Measurements from ENCODE around the gene RAP2A.

Gene RAP2A

DNA sequence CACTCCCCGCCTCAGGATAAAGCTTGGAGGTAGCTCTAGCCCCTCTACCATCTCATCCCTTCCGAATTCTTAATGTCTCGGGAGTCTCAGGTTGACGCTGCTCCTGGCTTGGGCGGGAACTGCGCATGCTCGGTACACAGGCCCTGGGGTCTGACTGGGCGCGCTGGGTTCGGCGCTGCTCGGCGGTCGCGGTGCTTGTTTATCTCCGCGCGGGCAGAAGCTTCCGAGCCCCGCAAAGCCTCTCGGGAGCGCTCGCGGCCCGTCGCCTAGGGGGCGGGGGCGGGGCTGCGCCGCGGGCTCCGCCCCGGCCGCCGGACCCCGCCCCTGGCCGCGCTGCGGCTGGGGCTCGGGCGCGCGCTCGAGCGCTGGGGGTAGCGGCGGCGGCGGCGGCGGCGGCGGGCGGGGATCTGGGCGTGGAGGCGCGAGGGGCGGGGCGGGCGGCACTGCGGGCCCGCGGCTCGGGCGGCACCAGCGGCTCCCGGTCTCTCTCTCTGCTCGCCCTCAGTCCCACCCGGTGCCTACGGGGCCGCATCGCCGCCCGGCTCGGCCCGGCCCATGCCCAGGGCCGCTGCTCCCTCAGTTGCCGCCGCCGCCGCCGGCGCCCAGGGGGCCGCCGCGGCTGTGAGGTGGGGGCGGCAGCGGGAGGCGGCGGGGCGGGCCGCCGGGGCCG, at the start of gene RAP2A:
Gene RAP2A (plus strand): TSS at position 443 of the 670 bp plus-strand sequence. CDS start 302 bp downstream, outside the sequence.
- DNase-seq: peak; percentile 92

DNA sequence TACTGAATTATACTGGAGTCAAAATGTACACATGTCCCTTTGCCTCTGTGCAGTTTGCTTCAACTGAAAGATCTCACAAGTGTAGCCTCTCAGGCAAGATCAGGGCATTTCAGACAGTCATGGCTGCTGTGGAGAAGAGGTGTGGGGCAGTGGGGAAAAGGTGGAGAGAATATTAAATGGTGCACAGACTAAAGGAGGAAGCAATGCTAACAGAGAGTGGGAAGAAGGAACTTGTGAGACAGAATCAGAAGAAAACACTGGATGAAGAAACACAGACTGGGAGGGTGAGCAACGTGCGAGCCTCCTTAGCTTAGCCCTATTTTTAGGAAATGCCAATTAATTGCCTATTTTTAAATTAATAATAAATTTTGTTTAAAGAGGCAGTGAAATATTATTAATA, 49.6 kb upstream of the RAP2A start:
- DNase-seq: no peak

DNA sequence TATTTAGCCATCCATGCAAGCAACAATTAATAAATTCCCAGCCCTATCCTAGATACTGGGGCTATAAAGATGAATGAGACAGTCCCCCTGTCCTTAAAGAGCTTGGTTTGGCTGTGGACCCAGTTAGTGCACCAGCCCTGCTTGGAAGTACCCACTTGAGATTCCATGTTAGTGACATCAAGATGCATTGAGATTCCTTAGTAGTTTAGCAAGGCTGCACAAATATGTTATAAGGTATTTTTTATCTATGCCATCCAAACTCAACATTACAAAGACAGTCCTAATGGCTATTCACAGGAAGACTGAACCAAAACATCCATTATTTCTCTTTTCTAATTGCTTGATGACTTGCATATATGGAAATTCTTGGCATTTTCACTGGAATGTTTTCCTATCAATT, 48.8 kb upstream of the RAP2A start:
- no peak for DNase-seq

DNA sequence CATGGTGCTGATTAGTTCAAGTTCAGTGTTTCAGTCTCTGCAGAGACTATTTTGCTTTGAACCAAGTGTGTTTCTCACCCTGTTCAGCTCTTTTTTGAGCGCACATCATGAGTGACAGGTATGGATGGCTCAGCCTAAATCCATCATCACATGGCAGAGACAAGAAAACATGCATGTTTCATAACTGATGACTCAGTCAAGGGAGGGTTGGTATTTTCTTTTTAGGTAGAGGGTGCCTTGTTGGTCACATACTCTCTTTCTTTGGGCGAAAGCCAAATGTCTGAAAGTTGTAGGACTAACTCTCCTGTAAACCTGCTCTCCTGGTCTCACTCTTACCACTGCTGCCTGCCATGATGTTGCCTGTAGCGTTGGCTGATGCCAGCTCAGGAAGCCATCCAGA, 48.1 kb upstream of the RAP2A start:
- no peak for DNase-seq

DNA sequence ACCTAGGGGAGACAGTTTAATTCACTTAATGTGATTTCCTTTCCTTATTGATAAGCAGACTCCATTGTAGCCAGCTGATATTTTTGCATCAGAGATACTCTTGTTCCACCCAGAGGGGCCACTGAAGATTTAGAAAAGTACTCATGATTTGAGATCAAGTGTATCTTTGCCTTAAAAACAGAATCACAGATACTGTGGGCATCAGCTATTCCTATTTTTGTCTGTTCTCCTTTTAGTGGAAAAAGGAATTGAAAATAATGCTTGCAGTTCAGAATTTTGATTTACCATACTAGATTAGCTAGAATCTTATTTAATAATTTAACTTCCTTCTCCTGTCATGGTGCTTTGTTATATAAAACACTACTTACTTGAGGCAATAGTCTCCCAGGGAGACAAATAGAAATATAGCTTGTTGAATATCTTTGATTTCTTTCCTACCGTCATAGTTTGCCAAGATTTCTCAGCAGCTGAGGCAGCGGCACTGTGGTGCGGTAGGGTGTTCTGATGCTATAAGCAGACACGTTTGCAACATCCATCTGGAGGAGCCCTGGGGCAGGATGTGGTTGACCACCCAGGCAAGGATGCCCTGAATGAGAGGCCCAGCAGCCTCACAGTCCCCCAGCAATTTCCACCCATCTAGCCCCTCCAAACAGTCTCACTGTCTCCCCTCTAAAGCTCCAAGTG, 47.0 kb upstream of the RAP2A start:
- no peak for DNase-seq

DNA sequence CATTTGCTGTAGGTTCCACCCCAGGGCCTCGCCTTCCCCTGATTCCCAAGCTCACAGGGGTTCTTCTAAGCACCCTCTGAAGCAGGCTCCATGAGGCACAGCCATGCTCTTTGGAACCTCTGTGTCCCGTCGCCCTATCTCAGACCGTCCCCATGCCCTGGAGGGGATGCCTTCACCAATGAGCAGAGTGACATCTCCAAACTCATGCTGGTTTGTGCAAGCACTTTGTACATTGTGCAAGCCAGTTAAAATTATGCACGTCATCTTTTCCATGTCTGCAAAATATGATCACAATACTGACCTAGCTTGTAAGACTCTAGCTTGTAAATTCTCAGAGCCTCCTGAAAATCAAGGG, 46.5 kb upstream of the RAP2A start:
- DNase-seq: no peak

DNA sequence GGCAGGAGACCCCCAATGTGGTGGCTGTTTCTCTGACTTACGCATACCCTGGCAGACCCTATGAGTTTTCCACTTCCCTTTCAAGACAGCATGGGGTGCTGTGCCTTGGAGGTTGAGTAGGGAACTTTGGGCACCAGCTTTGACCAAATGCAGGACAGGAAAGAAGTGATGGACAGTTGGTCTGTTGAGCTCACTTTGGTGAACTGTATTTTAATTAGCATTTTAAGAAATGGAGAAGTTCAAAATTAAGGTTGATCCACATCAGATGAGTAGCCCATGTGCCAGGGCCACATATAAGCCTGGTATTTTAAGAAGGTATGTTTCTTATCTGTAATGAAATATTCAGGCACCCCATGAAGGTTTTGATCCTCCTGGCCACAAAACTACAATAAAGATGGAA, 46.1 kb upstream of the RAP2A start:
- DNase-seq: no peak

DNA sequence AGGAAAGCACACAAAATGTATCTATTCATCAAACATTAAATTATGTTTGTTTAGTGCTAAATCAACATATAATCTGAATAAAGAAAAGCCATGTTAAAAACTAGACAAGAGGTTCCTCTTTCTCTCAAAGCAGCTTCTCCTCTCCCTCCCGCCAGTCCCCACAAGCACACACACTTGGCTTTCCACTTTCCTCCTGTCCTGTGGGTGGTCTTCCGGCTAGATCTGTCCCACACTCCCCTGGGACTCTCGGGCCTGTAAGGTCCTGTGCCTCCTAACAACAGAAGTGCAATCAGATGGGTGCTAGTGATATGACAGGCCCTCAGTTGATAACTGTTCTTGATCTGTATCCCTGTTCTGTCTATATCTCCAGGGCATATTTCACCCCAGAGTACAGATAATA, 45.6 kb upstream of the RAP2A start:
- no peak for DNase-seq

DNA sequence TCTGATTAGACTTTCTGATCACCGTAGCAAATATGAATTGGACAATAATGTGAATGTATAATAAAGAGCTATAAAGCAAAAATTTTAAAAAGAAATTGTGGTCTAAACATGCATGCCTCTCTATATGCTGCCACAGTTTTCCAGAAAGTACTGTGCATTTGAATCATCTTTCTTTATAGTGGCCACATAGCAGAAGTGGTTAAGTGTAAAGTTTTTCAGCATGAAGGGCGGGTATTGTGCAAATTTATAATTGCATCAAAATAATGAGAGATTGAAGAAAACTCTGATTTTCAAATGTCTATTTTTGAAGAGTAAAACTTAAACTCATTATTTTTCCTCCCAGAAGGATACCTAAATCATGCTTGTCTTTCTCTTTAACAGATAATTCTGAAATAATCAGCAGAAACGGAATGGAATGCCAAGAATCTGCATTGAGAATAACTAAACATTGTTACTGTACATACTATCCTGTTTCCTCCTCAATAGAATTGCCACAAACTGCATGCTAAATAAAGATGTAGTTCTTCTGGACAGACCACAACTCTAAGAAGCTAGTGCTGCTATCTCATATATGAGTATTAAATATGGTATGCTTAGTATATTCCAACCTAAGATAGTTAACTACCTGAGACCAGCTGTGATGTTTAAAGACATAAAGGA, 42.9 kb upstream of the RAP2A start:
- no peak for DNase-seq

DNA sequence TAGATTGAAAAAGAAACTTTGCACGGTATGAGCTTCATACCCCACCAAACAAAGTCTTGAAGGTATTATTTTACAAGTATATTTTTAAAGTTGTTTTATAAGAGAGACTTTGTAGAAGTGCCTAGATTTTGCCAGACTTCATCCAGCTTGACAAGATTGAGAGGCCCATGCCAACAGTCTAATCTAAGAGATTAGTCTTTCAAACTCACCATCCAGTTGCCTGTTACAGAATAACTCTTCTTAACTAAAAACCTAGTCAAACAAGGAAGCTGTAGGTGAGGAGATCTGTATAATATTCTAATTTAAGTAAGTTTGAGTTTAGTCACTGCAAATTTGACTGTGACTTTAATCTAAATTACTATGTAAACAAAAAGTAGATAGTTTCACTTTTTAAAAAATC, 41.9 kb upstream of the RAP2A start:
- DNase-seq: no peak

DNA sequence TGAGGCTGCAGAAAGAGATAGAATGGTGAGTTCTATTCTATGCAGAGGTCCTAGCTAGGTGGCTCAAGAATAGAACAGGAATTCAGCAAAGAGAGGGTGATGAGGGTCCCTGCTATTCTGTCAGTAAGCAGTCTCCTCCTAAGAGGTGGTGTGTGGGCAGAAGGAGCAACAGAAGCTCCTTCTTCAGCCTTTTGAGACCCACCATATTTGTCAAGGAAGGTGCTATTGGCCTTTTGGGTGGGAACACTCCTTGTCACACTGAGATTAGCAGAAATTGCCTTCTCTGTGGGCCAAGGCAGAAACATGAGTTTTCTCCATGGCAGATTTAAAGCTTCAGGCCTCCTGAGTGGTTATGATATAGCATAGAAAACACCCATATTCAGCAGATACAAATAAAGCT, 39.4 kb upstream of the RAP2A start:
- DNase-seq: no peak

DNA sequence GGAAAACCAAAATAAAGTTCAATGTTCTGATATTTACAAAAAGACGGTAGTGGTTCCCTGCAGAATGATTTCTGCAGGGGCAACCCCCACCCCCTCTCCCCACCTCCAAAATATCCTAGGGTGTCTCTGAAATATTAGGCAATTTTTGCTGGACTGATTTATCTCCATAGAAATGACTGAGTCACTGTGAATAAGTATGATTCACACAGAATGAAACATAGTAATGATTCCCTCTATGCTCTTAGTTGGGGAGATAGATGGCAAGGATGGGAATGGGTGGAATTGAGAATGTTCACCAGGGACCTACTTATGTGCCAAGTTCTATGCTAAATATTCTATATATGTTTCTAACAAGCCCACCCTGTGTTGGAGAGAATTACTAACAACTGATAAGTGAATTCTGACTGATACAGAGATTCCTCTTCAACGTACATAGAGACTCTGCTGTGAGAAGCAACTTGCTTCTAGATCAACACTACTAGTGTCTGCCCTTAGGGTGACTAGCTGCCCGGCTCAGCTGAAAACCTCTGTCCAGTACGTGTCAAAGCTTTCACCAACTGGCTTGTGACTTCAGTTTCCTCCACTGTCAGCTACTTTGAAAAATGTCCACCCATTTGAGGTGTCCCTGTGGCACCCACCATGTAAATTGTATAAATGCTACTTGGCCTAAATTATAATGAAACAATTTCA, 38.4 kb upstream of the RAP2A start:
- no peak for DNase-seq

DNA sequence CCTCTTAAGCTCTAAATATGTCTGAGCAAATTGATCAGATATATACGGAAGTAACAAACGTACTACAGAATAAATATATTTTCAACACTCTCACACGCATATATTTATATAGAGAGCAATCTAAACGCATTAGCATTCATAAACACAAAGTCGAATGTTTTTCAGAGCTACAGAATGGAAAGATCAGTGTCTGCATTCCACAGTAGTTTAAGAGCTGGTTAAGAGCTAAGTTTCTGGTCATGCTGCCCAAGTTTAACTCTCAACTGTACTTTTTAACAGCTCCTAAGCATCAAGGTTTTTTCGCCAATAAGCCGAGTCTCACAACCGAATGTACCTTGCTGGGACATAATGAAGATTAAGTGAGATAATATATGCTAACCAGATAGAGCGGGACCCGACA, 36.7 kb upstream of the RAP2A start:
- DNase-seq: no peak

DNA sequence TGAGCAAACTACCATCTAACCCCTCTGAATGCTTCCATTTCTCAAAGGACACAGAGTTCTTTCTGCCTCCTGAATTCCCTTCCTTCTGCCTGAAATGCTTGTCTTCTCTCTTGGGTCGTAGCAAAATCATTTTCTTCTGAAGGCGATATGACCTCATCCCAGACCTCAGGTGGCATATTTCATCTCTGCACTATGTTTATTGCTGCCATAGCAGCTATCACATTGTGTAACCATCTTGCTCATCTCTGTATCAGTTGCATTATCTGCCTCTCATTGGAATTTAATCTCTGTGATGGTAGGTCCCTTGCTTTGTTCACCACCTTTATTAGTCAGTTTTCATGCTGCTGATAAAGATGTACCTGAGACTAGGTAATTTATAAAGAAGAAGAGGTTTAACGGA, 32.5 kb upstream of the RAP2A start:
- no peak for DNase-seq

DNA sequence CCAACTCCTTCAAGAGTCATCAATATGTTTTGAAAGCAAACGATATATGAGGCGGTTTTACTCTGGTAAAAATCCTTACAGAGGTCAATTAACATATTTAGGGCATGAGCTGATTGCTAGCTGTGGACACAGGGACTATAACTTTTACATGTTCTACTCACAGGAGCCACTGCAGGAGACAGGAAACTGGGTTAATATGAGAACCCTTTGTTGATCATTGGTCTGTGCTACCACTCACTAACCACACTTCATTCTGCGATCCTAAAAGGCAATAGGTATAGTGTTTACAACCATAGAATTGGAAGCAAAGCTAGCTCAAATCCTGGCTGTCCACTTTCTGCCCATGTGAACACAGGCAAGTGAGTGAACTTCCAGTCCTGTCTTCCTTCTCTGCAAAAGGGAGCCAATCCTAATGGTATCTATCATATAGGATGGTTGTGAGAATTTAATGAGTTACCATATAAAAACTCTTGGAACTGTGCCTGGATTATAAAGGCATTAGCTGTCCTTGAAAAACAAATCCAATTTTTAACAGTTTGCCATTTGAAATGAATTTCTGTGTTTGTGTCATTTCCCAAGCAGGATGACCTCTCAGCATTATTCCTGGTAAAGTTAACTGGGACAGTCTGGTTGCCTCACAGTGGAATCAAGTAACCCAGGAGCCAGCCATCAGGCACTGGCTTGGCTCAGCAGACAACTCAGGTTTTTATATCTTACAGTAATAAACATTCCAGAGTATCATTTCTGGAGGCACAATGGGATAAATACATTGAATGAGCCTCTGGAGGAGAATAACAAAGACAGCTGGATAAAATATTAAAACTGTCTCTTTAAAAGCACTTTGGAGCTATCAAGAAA, 29.8 kb upstream of the RAP2A start:
- no peak for DNase-seq

DNA sequence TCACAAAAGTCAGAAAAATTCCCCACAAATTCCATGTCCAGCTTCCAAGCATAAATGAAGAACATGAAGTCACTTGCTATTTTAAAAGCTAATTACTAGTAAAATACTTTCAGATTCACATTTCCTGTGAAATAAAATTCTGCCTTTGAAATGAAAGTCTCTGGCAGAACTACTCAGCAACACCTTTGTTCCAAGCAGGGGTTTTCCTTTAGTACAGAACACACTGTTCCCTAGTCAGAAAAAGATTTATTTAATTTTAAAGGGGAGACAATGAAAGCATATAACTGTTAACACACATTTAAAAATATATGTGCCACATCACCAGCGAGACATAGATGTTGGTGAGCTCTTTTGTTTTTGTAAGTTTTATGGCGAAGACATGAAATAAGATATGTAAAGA, 26.4 kb upstream of the RAP2A start:
- DNase-seq: no peak

DNA sequence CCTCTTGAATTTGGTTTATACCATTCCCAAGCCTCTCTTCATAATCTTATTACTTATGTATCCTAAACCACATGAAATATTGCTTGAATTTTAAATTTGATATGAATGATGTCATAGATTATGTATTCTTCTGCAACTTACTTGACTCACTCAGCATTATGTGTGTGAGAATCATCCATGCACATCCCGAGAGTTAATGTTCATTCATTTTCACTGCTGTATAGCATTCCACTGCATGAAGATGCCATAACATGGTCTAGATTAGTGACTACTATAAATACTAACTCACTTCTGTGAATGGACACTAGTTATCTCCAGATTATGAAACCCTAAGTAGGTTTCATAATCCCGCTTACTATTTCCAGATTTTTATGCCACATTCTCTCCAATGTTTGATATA, 25.0 kb upstream of the RAP2A start:
- no peak for DNase-seq

DNA sequence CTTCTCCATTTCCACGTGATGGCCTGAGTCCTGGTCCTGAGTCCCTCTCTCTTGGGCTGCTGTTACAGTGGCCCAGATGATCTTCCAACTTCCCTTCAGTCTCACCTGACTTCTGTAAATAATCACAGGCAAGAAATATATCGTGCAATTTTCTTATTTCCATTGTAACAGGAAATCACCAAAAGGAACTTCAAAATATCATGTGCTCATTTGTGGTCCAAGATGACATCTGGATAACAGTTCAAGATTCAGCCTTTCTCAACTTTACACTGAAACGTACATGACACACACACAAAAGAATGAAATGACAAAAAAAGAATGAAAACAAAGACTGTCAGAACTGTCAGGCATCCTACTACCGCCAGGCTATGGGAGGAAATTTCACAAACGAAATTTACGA, 22.0 kb upstream of the RAP2A start:
- DNase-seq: no peak

DNA sequence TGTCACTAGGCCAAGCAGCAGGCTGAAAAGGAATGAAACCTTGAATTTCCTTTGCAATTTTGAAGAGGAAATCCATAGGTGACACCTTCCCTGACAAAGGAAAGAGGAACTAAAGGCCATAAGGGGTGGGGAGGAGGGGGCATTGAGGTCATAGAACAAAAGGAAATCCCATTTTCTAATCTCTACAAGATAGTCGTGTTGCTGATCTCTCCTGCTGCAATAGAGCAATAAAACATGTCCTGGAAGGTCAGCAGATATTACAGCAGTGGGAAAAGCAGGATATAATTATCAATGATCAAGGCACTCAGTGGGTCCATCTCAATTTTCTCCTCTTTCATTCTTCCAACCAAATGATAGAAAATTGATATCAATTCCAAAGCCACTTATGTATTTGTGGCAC, 20.3 kb upstream of the RAP2A start:
- no peak for DNase-seq

DNA sequence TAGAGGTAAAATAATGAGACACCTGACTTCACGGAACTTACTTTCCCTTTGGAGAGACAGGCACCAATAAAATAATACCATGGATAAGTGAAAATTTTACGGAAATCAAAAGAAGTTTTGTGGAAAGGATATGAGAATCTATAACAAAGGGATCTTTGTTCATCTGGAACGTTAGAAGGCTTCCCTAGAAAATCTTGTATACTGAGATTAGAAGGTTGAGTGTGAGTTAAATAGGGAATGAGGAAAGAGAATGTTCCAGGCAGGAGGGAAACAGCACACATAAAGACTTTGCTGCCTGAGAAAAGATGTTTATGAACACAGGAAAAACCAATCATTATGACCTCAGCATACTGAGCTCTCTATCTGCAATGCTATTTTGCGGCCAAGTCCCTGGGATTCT, 19.6 kb upstream of the RAP2A start:
- no peak for DNase-seq

DNA sequence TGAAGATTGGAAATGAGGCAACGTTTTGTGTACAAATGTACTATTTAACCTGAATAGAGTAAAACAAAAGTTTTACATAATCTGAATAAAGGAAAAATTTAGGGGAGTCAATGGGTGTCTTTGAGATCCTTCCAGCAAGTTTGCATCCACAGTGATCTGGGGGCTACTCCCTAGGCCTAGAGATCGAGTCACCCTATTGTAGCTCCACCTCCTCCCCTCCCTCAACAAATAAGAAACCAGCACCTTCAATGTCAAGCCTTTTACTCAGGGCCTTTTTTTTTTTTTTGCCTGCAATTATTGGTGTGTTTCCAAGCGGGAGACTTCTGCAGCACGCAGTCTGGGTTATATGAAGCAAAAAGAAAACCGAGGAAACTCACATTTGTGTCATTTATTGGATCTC, 16.3 kb upstream of the RAP2A start:
- no peak for DNase-seq

DNA sequence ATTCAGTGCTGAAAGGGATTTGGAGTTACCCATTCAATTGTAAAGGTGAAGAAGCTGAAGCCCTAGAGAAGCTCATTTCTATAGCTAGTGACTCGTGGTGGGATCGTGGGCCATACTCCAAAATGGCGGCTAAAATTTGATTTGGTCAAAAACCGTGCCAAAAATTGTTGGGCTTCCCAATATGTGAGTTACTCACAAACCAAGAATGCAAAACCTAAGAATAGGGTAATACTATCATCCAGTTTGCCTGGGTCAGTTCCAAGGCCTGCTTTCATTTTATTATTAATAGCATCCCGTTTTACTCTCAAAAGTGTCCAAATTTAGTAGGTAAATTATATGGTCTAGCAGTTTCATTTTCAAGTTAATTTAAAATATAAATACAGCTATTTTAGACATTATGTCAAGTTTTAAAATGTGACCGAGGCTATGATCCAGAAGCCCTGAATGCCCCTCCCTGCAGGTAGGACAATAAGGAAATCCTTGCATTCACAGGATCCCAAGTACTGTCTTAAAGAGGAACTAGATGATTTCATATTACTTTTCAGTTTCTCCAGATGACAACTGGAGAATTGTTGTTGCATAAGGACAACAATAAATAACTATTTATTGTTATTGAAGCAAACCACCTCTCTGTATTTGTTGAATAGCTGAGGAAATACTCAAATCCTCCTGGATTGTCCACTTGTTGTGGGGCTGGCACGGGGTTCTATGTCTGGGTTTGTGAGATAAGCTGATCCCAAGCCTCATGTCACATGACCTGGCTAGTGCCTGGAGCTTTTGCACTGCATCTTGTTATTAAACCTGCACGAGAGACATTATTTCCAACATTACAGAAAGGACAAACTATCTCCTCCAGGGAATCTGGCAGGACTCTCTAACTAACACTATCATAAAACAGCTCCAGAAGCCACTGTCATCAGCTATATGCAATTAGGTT, 11.6 kb upstream of the RAP2A start:
- no peak for DNase-seq

Data from NCI-H345 (cell line).